DND-41 (cell line): ENCODE results near the gene CRTAC1.

ENCODE experiments used
- ATAC-seq: fragments of 200-7000 bp; cut with Tn5 transposase; 3 replicates; pipeline ENCODE4 v1.9.1; 2021; ENCODE audit warnings: low read depth; ENCODE audit not compliant: insufficient read depth
- DNase-seq: peaks from one replicate; pipeline ENCODE4 v3.0.0-alpha.2; 2020
- H2AFZ ChIP-seq: 2 replicates; pipeline ENCODE4 v1.6.0; 2012; ENCODE audit warnings: low read depth, low read length
- H3K27ac ChIP-seq: 2 replicates; pipeline ENCODE4 v1.5.1; 2012; ENCODE audit warnings: low read length, inconsistent platforms
- H3K27me3 ChIP-seq: fragments of 200-600 bp; sonication (generic); 2 replicates; pipeline ENCODE4 v1.6.0; 2012; ENCODE audit warnings: low read length, mild to moderate bottlenecking, inconsistent platforms; ENCODE audit not compliant: insufficient read depth, poor library complexity
- H3K36me3 ChIP-seq: 2 replicates; pipeline ENCODE4 v1.5.1; 2012; ENCODE audit warnings: low read length, inconsistent platforms; ENCODE audit not compliant: insufficient read depth
- H3K4me1 ChIP-seq: 2 replicates; pipeline ENCODE4 v1.5.1; 2012; ENCODE audit warnings: mild to moderate bottlenecking, low read length; ENCODE audit not compliant: insufficient read depth
- H3K4me2 ChIP-seq: 2 replicates; pipeline ENCODE4 v1.6.0; 2012; ENCODE audit warnings: mild to moderate bottlenecking, moderate library complexity, low read length, inconsistent platforms; ENCODE audit not compliant: insufficient read depth
- H3K4me3 ChIP-seq, 2 experiments: fragments of 200-600 bp in 1 of 2; shearing (Covaris generic) in 1 of 2; 2 replicates each; pipeline ENCODE4 v1.5.1; 2012 to 2016; ENCODE audit warnings: inconsistent platforms in 2 of 2, low read length in 2 of 2, mild to moderate bottlenecking in 2 of 2, low read depth in 1 of 2, moderate library complexity in 1 of 2
- H3K79me2 ChIP-seq: 2 replicates; pipeline ENCODE4 v1.6.0; 2012; ENCODE audit warnings: low read length, inconsistent platforms; ENCODE audit not compliant: insufficient read depth
- H3K9ac ChIP-seq: 2 replicates; pipeline ENCODE4 v1.6.0; 2012; ENCODE audit warnings: low read depth, mild to moderate bottlenecking, inconsistent platforms, low read length, moderate library complexity
- H3K9me3 ChIP-seq: 2 replicates; pipeline ENCODE4 v1.5.1; 2012; ENCODE audit warnings: low read length, moderate library complexity, mild to moderate bottlenecking, inconsistent platforms; ENCODE audit not compliant: insufficient read depth, severe bottlenecking
- H4K20me1 ChIP-seq: 2 replicates; pipeline ENCODE4 v1.6.0; 2012; ENCODE audit warnings: low read length; ENCODE audit not compliant: insufficient read depth
- CTCF ChIP-seq: IDR thresholded peaks from 2 replicates; pipeline ENCODE4 v1.5.1; 2012; ENCODE audit warnings: borderline replicate concordance, low read length, moderate library complexity, mild to moderate bottlenecking; ENCODE audit not compliant: poor library complexity, severe bottlenecking; ENCODE audit errors: extremely low read depth
- EZH2 ChIP-seq: IDR thresholded peaks from 3 replicates; pipeline ENCODE4 v1.6.1; 2012; ENCODE audit warnings: borderline replicate concordance, low read depth, mild to moderate bottlenecking, moderate library complexity, low read length, inconsistent platforms; ENCODE audit not compliant: severe bottlenecking

Gene CRTAC1

DNA sequence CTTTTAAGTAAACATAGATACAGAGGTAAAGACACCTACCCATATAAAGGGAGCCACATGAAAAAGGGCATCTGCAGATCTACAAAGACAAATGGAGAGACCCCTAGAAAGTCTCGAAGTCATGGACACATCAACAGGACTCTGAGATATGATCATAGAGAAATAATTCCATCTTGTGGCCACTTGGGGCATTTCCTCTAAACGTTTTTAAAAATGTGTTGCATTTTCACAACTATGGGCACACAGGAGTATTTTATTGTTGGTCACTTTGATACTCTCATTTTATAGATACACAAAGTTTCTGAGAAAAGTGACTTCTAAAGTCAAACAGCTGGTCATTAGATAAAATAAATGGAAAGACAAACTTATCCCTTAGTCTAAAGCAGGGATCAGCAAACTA is 87.1 kb downstream of the CRTAC1 start:
- no peaks in the 10 kb centered on the region for H3K9me3 ChIP-seq
- no peak overlapping the region for H3K4me2 ChIP-seq
- no peaks in the 10 kb centered on the region for H3K27me3 ChIP-seq
- H3K27ac ChIP-seq = no peak overlapping the region
- no peaks in the 10 kb centered on the region for H3K79me2 ChIP-seq
- ATAC-seq (no peak), DNase-seq (no peak)
- H3K36me3 ChIP-seq = no peaks in the 10 kb centered on the region
- H3K9ac ChIP-seq = no peak overlapping the region
- H2AFZ ChIP-seq = no peak overlapping the region
- no peak overlapping the region for H3K4me3 ChIP-seq
- no peaks in the 10 kb centered on the region for H4K20me1 ChIP-seq
- TF ChIP-seq CTCF = peak; percentile 14
- TF ChIP-seq EZH2 = no peak
- no peaks in the 10 kb centered on the region for H3K4me1 ChIP-seq

GRCh38 chr10:97940534-97940933 is 89.9 kb downstream of the CRTAC1 start:
- no peak overlapping the region for H3K4me2 ChIP-seq
- H3K79me2 ChIP-seq = no peaks in the 10 kb centered on the region
- H2AFZ ChIP-seq = no peak overlapping the region
- peaks cover 10% of the 10 kb centered on the region for H3K27me3 ChIP-seq
- H3K36me3 ChIP-seq = no peaks in the 10 kb centered on the region
- TF ChIP-seq EZH2 (no peak), CTCF (no peak)
- no peaks in the 10 kb centered on the region for H3K4me1 ChIP-seq
- H3K9me3 ChIP-seq = no peaks in the 10 kb centered on the region
- H4K20me1 ChIP-seq = no peaks in the 10 kb centered on the region
- no peak overlapping the region for H3K9ac ChIP-seq
- ATAC-seq (no peak), DNase-seq (no peak)
- H3K27ac ChIP-seq = no peak overlapping the region
- no peak overlapping the region for H3K4me3 ChIP-seq

DNA sequence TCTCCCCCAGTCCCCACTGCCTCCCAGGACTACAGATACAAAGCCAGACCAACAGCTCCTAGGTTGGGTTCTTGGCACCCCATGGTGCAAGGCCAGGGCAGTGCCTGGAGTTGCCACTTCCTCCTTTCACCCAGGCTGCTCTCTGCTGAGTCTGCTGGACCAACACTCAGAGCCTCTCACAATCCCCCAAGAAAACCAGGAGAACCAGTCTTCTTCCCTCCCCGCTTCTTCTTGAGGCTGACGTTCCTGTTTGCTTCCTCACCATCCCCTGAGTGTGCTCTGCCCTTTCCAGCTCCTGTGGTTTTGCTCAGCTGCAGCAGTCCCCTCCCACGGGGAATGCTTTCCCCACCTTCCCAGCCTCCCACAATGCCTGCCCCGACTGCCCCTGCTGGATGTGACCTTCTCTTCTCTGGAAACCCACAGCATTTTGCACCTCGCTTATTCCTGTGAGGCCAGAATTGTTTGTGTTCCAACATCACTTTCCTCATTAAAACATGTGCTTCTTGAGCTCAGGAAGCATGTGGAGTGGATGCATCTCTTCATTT is 90.9 kb downstream of the CRTAC1 start:
- no peaks in the 10 kb centered on the region for H3K36me3 ChIP-seq
- no peak overlapping the region for H3K4me3 ChIP-seq
- H3K27ac ChIP-seq = no peak overlapping the region
- no peak overlapping the region for H3K9ac ChIP-seq
- H3K79me2 ChIP-seq = no peaks in the 10 kb centered on the region
- no peak overlapping the region for H2AFZ ChIP-seq
- no peaks in the 10 kb centered on the region for H3K9me3 ChIP-seq
- H3K27me3 ChIP-seq = peaks cover 10% of the 10 kb centered on the region
- H3K4me1 ChIP-seq = no peaks in the 10 kb centered on the region
- no peak overlapping the region for H3K4me2 ChIP-seq
- no peak for ATAC-seq
- H4K20me1 ChIP-seq = no peaks in the 10 kb centered on the region
- DNase-seq = no peak
- TF ChIP-seq CTCF (no peak), EZH2 (no peak)

DNA sequence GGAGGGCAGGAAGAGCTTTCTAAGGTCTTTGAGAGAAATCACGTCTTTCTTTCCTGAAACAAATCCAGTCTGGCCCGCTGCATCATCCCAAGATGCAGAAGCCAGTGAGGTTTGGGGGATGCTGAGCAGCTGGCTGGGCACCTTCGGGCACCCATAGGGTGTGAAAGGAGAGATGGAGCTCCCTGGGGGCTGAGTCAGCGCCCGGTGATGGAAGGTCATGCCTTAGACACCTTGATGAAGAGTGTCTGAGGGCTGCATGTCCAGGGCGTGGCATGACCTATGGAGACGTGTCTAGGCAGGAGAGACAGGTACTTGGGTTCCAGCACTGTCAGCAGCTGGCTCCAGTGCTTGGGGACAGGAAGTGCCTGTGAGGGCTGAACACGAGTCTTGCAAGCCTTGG is 92.5 kb downstream of the CRTAC1 start:
- no peak overlapping the region for H3K9ac ChIP-seq

More for the DNA sequence above, 92.5 kb downstream of the CRTAC1 start:
- ATAC-seq = no peak
- Histone ChIP-seq H3K4me2 (no peak overlapping the region), H3K27ac (no peak overlapping the region), H3K36me3 (no peaks in the 10 kb centered on the region), H3K79me2 (no peaks in the 10 kb centered on the region), H3K4me1 (no peaks in the 10 kb centered on the region), H3K9me3 (no peaks in the 10 kb centered on the region), H4K20me1 (no peaks in the 10 kb centered on the region), H3K4me3 (no peak overlapping the region), H2AFZ (no peak overlapping the region), H3K27me3 (peaks cover 10% of the 10 kb centered on the region)
- no peak for TF ChIP-seq CTCF
- no peak for TF ChIP-seq EZH2
- DNase-seq = no peak
